GM18520 (cell line): Measurements from ENCODE around the gene LYPD5.

Experiments
- ATAC-seq: cut with Tn5 transposase; IDR thresholded peaks from one replicate; pipeline ENCODE4 v1.9.1; 2021; ENCODE audit not compliant: unreplicated experiment

The LYPD5 gene

GRCh38 chr19:43754503-43755255, 47.6 kb downstream of the LYPD5 start, which contains the start of gene SMG9:
Gene SMG9 (minus strand): TSS chr19:43754962. CDS start chr19:43750741, 4,221 bp downstream.
- peak; percentile 40 for ATAC-seq

GRCh38 chr19:43754253-43754502, 48.1 kb downstream of the LYPD5 start:
- ATAC-seq = peak; percentile 7

GRCh38 chr19:43752287-43752875, 49.9 kb downstream of the LYPD5 start:
- no peak for ATAC-seq

- no peak for ATAC-seq
Measured at GRCh38 chr19:43751466-43752220, 50.6 kb downstream of the LYPD5 start.

- no peak for ATAC-seq
Measured at GRCh38 chr19:43749898-43750297, 52.3 kb downstream of the LYPD5 start.

GRCh38 chr19:43749152-43749551, 53.1 kb downstream of the LYPD5 start:
- ATAC-seq = no peak

GRCh38 chr19:43748685-43749084, 53.6 kb downstream of the LYPD5 start:
- no peak for ATAC-seq

GRCh38 chr19:43748205-43748594, 54.0 kb downstream of the LYPD5 start:
- ATAC-seq = no peak

- ATAC-seq = no peak
Measured at GRCh38 chr19:43747557-43748204, 54.6 kb downstream of the LYPD5 start.
